GM06990 (cell line): Measurements from ENCODE around the gene ACTR6.

Source experiments
- DNase-seq: peaks from one replicate; pipeline ENCODE4 v3.0.0-alpha.2; 2011; ENCODE audit not compliant: insufficient read length; ENCODE audit errors: extremely low read depth
- H3K27me3 ChIP-seq: replicated peaks from 2 replicates; pipeline ENCODE4 v1.6.0; 2011; ENCODE audit warnings: low read length; ENCODE audit not compliant: control insufficient read depth, insufficient read depth
- H3K36me3 ChIP-seq: 2 replicates; pipeline ENCODE4 v1.5.1; 2011; ENCODE audit warnings: low read length; ENCODE audit not compliant: control insufficient read depth, insufficient read depth
- H3K4me3 ChIP-seq: replicated peaks from 2 replicates; pipeline ENCODE4 v1.5.1; 2011; ENCODE audit warnings: low read depth, mild to moderate bottlenecking, control low read depth, low read length
- CTCF ChIP-seq: IDR thresholded peaks from 2 replicates; pipeline ENCODE4 v1.5.1; 2011; ENCODE audit warnings: low read length, control low read depth, mild to moderate bottlenecking, inconsistent platforms; ENCODE audit not compliant: insufficient read depth, poor library complexity, severe bottlenecking

ACTR6 gene

GRCh38 chr12:100165356-100165755 lies 35.3 kb upstream of the ACTR6 start:
- no peak overlapping the region for H3K4me3 ChIP-seq
- TF ChIP-seq CTCF: no peak

GRCh38 chr12:100166232-100166631 lies 34.4 kb upstream of the ACTR6 start:
- Histone ChIP-seq H3K4me3 (no peak overlapping the region), H3K36me3 (peaks cover 1% of the 10 kb centered on the region), H3K27me3 (no peaks in the 10 kb centered on the region)
- no peak for TF ChIP-seq CTCF
- no peak for DNase-seq

More at GRCh38 chr12:100165356-100165755, 35.3 kb upstream of the ACTR6 start:
- H3K27me3 ChIP-seq: no peaks in the 10 kb centered on the region
- no peak for DNase-seq
- peaks cover 1% of the 10 kb centered on the region for H3K36me3 ChIP-seq

- Histone ChIP-seq H3K27me3 (no peaks in the 10 kb centered on the region), H3K4me3 (no peak overlapping the region), H3K36me3 (peaks cover 1% of the 10 kb centered on the region)
- TF ChIP-seq CTCF: no peak
- DNase-seq: no peak
Measured at GRCh38 chr12:100168562-100168961, 32.1 kb upstream of the ACTR6 start.

GRCh38 chr12:100169345-100169744 lies 31.3 kb upstream of the ACTR6 start:
- Histone ChIP-seq H3K27me3 (no peaks in the 10 kb centered on the region), H3K4me3 (no peak overlapping the region), H3K36me3 (peaks cover 1% of the 10 kb centered on the region)
- TF ChIP-seq CTCF: no peak
- DNase-seq: no peak

- Histone ChIP-seq H3K4me3 (no peak overlapping the region), H3K27me3 (no peaks in the 10 kb centered on the region), H3K36me3 (peaks cover 1% of the 10 kb centered on the region)
- no peak for TF ChIP-seq CTCF
- DNase-seq: no peak
Measured at GRCh38 chr12:100170313-100170858, 30.2 kb upstream of the ACTR6 start.

GRCh38 chr12:100171248-100171647 lies 29.4 kb upstream of the ACTR6 start:
- H3K4me3 ChIP-seq: no peak overlapping the region
- H3K27me3 ChIP-seq: no peaks in the 10 kb centered on the region
- DNase-seq: no peak
- peaks cover 1% of the 10 kb centered on the region; the same call in 1 of the 2 replicates for H3K36me3 ChIP-seq
- TF ChIP-seq CTCF: no peak
